GM12878 (cell line): ENCODE measurements around the gene ASPHD1. TPM values are rescaled to one million over a fixed set of nuclear protein-coding genes. Genes with fewer than 3 reads are reported as not detected.

ENCODE experiments used
- ATAC-seq: fragments of 200-7000 bp; cut with Tn5 transposase; 3 replicates; pipeline ENCODE4 v1.9.1; 2020; ENCODE audit warnings: mild to moderate bottlenecking, moderate library complexity
- Bru-seq: library from RNA; stranded (reverse); fragments of 400-500 nt; gene quantifications from one replicate; lab custom pipeline; 2021; lab: Mats Ljungman, UMichigan
- BruChase-seq, 2 experiments: library from RNA; stranded (reverse); fragments of 400-500 nt; gene quantifications; one replicate each; lab custom pipeline; 2021; lab: Mats Ljungman, UMichigan
- BruUV-seq: library from RNA; stranded (reverse); fragments of 400-500 nt; replicated peaks from 2 replicates; lab custom pipeline; 2021; lab: Mats Ljungman, UMichigan
- CTCF ChIA-PET: fragments of 300-600 bp; sonication (Branson Sonifier 250); formaldehyde crosslinking; extraction: SDS; loops from one replicate; lab custom pipeline; 2021; ENCODE audit warnings: inconsistent platforms; lab: Yijun Ruan, JAX
- POLR2A ChIA-PET: fragments of 350-600 bp; formaldehyde crosslinking; extraction: SDS; loops from one replicate; lab custom pipeline; 2021; ENCODE audit warnings: inconsistent platforms; lab: Charles Lee
- RAD21 ChIA-PET: fragments of 300-600 bp; sonication (Branson Sonifier 250); formaldehyde crosslinking; loops from one replicate; lab custom pipeline; 2023; ENCODE audit warnings: antibody characterized with exemption; ENCODE audit not compliant: unreplicated experiment; lab: Charles Lee
- SMC1A ChIA-PET: fragments of 300-600 bp; sonication (Branson Sonifier 250); formaldehyde crosslinking; loops from one replicate; lab custom pipeline; 2023; ENCODE audit not compliant: unreplicated experiment, uncharacterized antibody; lab: Charles Lee
- DNase-seq: peaks from one replicate; pipeline ENCODE4 v3.0.0-alpha.2; 2011; ENCODE audit warnings: low read depth, low spot score
- FAIRE-seq: peaks from 3 replicates; lab custom pipeline; 2011; peaks lifted over from hg19 to GRCh38; lab: Jason Lieb, UNC
- H2AFZ ChIP-seq: 2 replicates; pipeline ENCODE4 v1.6.0; 2011; ENCODE audit warnings: low read depth, low read length, control low read depth; ENCODE audit not compliant: control insufficient read depth
- H3K27ac ChIP-seq: 2 replicates; pipeline ENCODE4 v1.5.1; 2011; ENCODE audit warnings: control low read depth; ENCODE audit not compliant: control insufficient read depth, insufficient read depth
- H3K27me3 ChIP-seq, 2 experiments: replicated peaks in 1 of 2; 2 replicates each; pipeline versions ENCODE4 v1.6.0 to v1.6.1; 2011; ENCODE audit warnings: low read length in 1 of 2; ENCODE audit not compliant: control insufficient read depth in 2 of 2, insufficient read depth in 2 of 2
- H3K36me3 ChIP-seq, 2 experiments: 2 replicates each; pipeline ENCODE4 v1.5.1; 2011; ENCODE audit warnings: low read length in 1 of 2; ENCODE audit not compliant: control insufficient read depth in 2 of 2, insufficient read depth in 2 of 2
- H3K4me1 ChIP-seq: 2 replicates; pipeline ENCODE4 v1.6.1; 2011; ENCODE audit warnings: mild to moderate bottlenecking, low read length, moderate library complexity, mixed read lengths; ENCODE audit not compliant: control insufficient read depth, insufficient read depth
- H3K4me2 ChIP-seq: 2 replicates; pipeline ENCODE4 v1.6.0; 2011; ENCODE audit warnings: control low read depth; ENCODE audit not compliant: control insufficient read depth, insufficient read depth
- H3K4me3 ChIP-seq: fragments of 200-600 bp; sonication (generic); 2 replicates; pipeline ENCODE4 v1.5.1; 2016
- H3K79me2 ChIP-seq: 2 replicates; pipeline ENCODE4 v1.6.0; 2011; ENCODE audit warnings: low read length; ENCODE audit not compliant: control insufficient read depth, insufficient read depth
- H3K9ac ChIP-seq: 2 replicates; pipeline ENCODE4 v1.8.0; 2011; ENCODE audit warnings: low read length, control low read depth, mixed read lengths; ENCODE audit not compliant: control insufficient read depth, insufficient read depth
- H3K9me3 ChIP-seq: replicated peaks from 3 replicates; pipeline ENCODE4 v1.5.1; 2011; ENCODE audit warnings: mild to moderate bottlenecking, low read length; ENCODE audit not compliant: control insufficient read depth, insufficient read depth
- H4K20me1 ChIP-seq: 2 replicates; pipeline ENCODE4 v1.6.0; 2011; ENCODE audit not compliant: control insufficient read depth, insufficient read depth
- BACH1 ChIP-seq: fragments of 450-650 bp; IDR thresholded peaks from 2 replicates; pipeline ENCODE4 v1.6.1; 2017; ENCODE audit warnings: mild to moderate bottlenecking, borderline replicate concordance
- RB1 ChIP-seq: fragments of 450-650 bp; formaldehyde crosslinking; IDR thresholded peaks from 2 replicates; pipeline ENCODE4 v1.6.1; 2017; ENCODE audit warnings: mild to moderate bottlenecking, borderline replicate concordance
- SIN3A ChIP-seq: IDR thresholded peaks from 2 replicates; pipeline ENCODE4 v1.6.1; 2012; ENCODE audit warnings: low read depth, low read length, improper control_type of control experiment
- SUZ12 ChIP-seq: fragments of 200-600 bp; sonication (generic); IDR thresholded peaks from one replicate; pipeline ENCODE4 v1.6.1; 2018; ENCODE audit warnings: antibody characterized with exemption, mild to moderate bottlenecking; ENCODE audit not compliant: unreplicated experiment
- WGBS: methylation state at CpG from one replicate; pipeline ENCODE4 v1.1.6; 2016; ENCODE audit warnings: low lambda C conversion rate; ENCODE audit not compliant: insufficient replicate concordance, insufficient coverage; ENCODE audit errors: missing lambda C conversion rate; 5-methylcytosine and 5-hydroxymethylcytosine counted together
- in situ Hi-C: fragments of 300-500 bp; cut with MboI; formaldehyde crosslinking; loops from 9 replicates; pipeline ENCODE4 v1.14.3; 2018; ENCODE audit warnings: mixed read lengths
- intact Hi-C: fragments of 100-400 bp; cut with micrococcal nuclease; formaldehyde crosslinking; loops from one replicate; pipeline ENCODE4 v1.14.2; 2022; ENCODE audit not compliant: unreplicated experiment
- long read RNA-seq, 2 experiments: library from polyadenylated mRNA; unstranded; transcript quantifications; one replicate each; pipeline ENCODE4 v2.0.0, GENCODE V29; 2019 to 2020
- polyA minus RNA-seq, 3 experiments: library from RNA; depleted of rRNA, polyadenylated mRNA; stranded (reverse); fragments of >200 nt; gene quantifications; 2 replicates each; pipeline ENCODE4 v1.2.3, GENCODE V29; 2011
- polyA plus RNA-seq, 11 experiments: library from polyadenylated mRNA; depleted of rRNA in 4 of 11; unstranded in 6 of 11; stranded (reverse) in 5 of 11; fragments of >200 nt; fragmentation: Nextera tagmentation in 4 of 11; fragmentation: Illumina TruSeq in 1 of 11; extraction: Ambion mirVana in 4 of 11; extraction: Trizol in 1 of 11; gene quantifications; 1 replicate in 1 of 11; 2 replicates in 10 of 11; pipeline versions ENCODE4 v1.2.1 to v1.2.3, GENCODE V29; 2011 to 2016; ENCODE audit warnings: inconsistent platforms in 2 of 11, missing spikeins in 2 of 11, low read depth in 1 of 11
- total RNA-seq, 4 experiments: library from RNA; depleted of rRNA in 3 of 4; stranded (reverse); fragments of >200 nt in 3 of 4; fragmentation: Illumina TruSeq in 1 of 4; extraction: Trizol in 1 of 4; gene quantifications; 2 replicates each; pipeline versions ENCODE4 v1.2.1 to v1.2.3, GENCODE V29; 2013 to 2021

ASPHD1 gene
- not detected in 2 replicates for total RNA-seq (2013; cell fraction: nucleolus; rRNA removed)
- not detected in 2 replicates for total RNA-seq (2014; rRNA removed)
- not detected in 2 replicates for total RNA-seq (2014; rRNA removed; fragmentation: Illumina TruSeq; extraction: Trizol)
- not detected in 2 replicates for total RNA-seq (2021)
- not detected for polyA plus RNA-seq (2011; ENCODE audit: low read depth)
- not detected in 2 replicates for polyA plus RNA-seq (2011; rRNA removed)
- not detected in 2 replicates for polyA plus RNA-seq (2011; cell fraction: cytosol; rRNA removed)
- not detected in 2 replicates for polyA plus RNA-seq (2011; cell fraction: nucleus; rRNA removed)
- 0.07 and 0.11 TPM in 2 replicates for polyA plus RNA-seq (2012)
- polyA plus RNA-seq (2014; fragmentation: Illumina TruSeq; extraction: Trizol), result not detected in 2 replicates
- polyA plus RNA-seq (2014; fragmentation: Nextera tagmentation; extraction: Ambion mirVana), result not detected
- polyA plus RNA-seq (2014; rRNA removed), result not detected in 2 replicates
- polyA plus RNA-seq (2016; fragmentation: Nextera tagmentation; extraction: Ambion mirVana), result not detected
- not detected in 2 replicates for polyA minus RNA-seq (2011; rRNA and poly(A)+ RNA removed)
- polyA minus RNA-seq (2011; cell fraction: cytosol; rRNA and poly(A)+ RNA removed), result not detected in 2 replicates
- not detected in 2 replicates for polyA minus RNA-seq (2011; cell fraction: nucleus; rRNA and poly(A)+ RNA removed)
- not detected for Bru-seq, nascent RNA
- percentile 12 among the genes with signal in this experiment for BruChase-seq, experiment 1, labeled RNA remaining after a 6-hour chase
- BruChase-seq, experiment 2, labeled RNA remaining after a 2-hour chase, result percentile 16 among the genes with signal in this experiment
- long read RNA-seq, experiment 1, result 0 reads
- long read RNA-seq, experiment 2, partial matches to known transcripts, result 0 of 4 reads
- long read RNA-seq, experiment 2, other reads (novel, unspliced or antisense), result 4 of 4 reads

- intact Hi-C loops (loop anchor here (10.0 kb wide), 1 partner anchor 125 kb away; the partner anchor contains the start of gene C16orf92), in situ Hi-C loops (no loop called here)
- no peaks in the 10 kb centered on the region; a peak in 1 of 4 replicates for H3K27me3 ChIP-seq
- BruUV-seq, result no TSS peak
- peaks cover 3% of the 10 kb centered on the region; the same call in 1 of the 2 replicates for H3K4me1 ChIP-seq
- peak within 1 kb of the TSS; percentile 80 for H2AFZ ChIP-seq
- H3K9me3 ChIP-seq, result no peaks in the 10 kb centered on the region
- FAIRE-seq, result no peak
- H3K4me3 ChIP-seq, result peak within 1 kb of the TSS; percentile 83
- TF ChIP-seq SUZ12 (no peak), BACH1 (peak; percentile 48; the same call in 1 of the 2 replicates), RB1 (peak; percentile 70; the same call in 1 of the 2 replicates), SIN3A (peak; percentile 50; the same call in 1 of the 2 replicates)
- no peaks in the 10 kb centered on the region for H3K36me3 ChIP-seq
- no peak within 1 kb of the TSS for H3K27ac ChIP-seq
- peak; percentile 91 for ATAC-seq
- H3K4me2 ChIP-seq, result peak within 1 kb of the TSS; percentile 90
- POLR2A ChIA-PET, result interaction anchor here (0.5 to 1.2 kb wide), 2 partner anchors 16 to 154 kb away, joined by 3 read pairs; no protein-coding TSS in a partner anchor
- no peaks in the 10 kb centered on the region for H4K20me1 ChIP-seq
- RAD21 ChIA-PET, result interaction anchor here (0.6 to 1.6 kb wide), 2 partner anchors 83 to 132 kb away, joined by 3 to 5 read pairs; no protein-coding TSS in a partner anchor
- CTCF ChIA-PET, result interaction anchor here (1.1 kb wide), 1 partner anchor 155 kb away, joined by 3 read pairs; no protein-coding TSS in a partner anchor
- SMC1A ChIA-PET, result interaction anchor here (0.8 kb wide), 2 partner anchors 16 to 62 kb away, joined by 3 to 4 read pairs; partner anchors contain the start of gene TMEM219
- no peak for DNase-seq
- H3K79me2 ChIP-seq, result no peaks in the 10 kb centered on the region
- 2% methylated on average over 22 of the region's 67 CpGs for whole genome bisulfite sequencing
- H3K9ac ChIP-seq, result no peak within 1 kb of the TSS
These were observed at the start of gene ASPHD1 for GRCh38 chr16:29900102-29900887. Gene ASPHD1 (plus strand): TSS chr16:29900488. CDS start chr16:29900972, 484 bp downstream.
